ENCODE results near the gene PRAME. TPM values are rescaled to one million over a fixed set of nuclear protein-coding genes. Genes with fewer than 3 reads are reported as not detected.
"Not testable (repeated sequence)": the region's sequence is repeated elsewhere in the genome, so short reads cannot be mapped to it uniquely, and the experiment has no call there.

The PRAME gene
- total RNA-seq (1.1 TPM), polyA plus RNA-seq (0.89 TPM)
- long read RNA-seq, donor 1 = 0 reads
- long read RNA-seq, donor 2 = 0 reads
- long read RNA-seq, donor 3 = 0 reads
- long read RNA-seq, donor 4 = 0 reads
- long read RNA-seq, donor 5 = 0 reads
- long read RNA-seq, donor 6 = 0 reads
- long read RNA-seq, donor 7 = 0 reads
- long read RNA-seq, donor 8 = 0 reads
- long read RNA-seq, donor 9, partial matches to known transcripts = 0 of 1 reads
- long read RNA-seq, donor 9, other reads (novel, unspliced or antisense) = 0 of 1 reads
- long read RNA-seq, donor 10 = 0 reads

- WGBS = 59% methylated on average over 32 of the region's 32 CpGs
- Histone ChIP-seq H3K4me1 (ENCODE audit: control insufficient read depth in 2 of 2, insufficient read depth in 2 of 2, low read length in 2 of 2) (no peaks in the 10 kb centered on the region), H3K36me3 (ENCODE audit: control insufficient read depth in 2 of 2, insufficient read depth in 2 of 2, low read length in 1 of 2) (no peaks in the 10 kb centered on the region), H3K4me3 (ENCODE audit: low read length in 2 of 2) (no peak within 1 kb of the TSS), H3K27me3 (ENCODE audit: control insufficient read depth in 2 of 2, insufficient read depth in 1 of 2, low read length in 1 of 2) (no peaks in the 10 kb centered on the region), H3K9me3 (ENCODE audit: control insufficient read depth in 2 of 2, insufficient read depth in 1 of 2, low read length in 1 of 2) (peaks cover 0 to 5% of the 10 kb centered on the region in 2 donors), H3K27ac (ENCODE audit: low read depth in 1 of 2, low read length in 1 of 2) (no peak within 1 kb of the TSS)
- peak; percentile 23 to 76 (median 48) for DNase-seq (ENCODE audit: low read depth in 6 of 9, low spot score in 9 of 9)
Measured at GRCh38 chr22:22558972-22559603, at the start of gene PRAME. Gene PRAME, minus strand, starts transcription at chr22:22559265. Its CDS starts 2,433 bp downstream, at chr22:22556832.

- not testable (repeated sequence) for H3K4me3 ChIP-seq (ENCODE audit: low read length in 2 of 2); H3K27me3 ChIP-seq (ENCODE audit: control insufficient read depth in 2 of 2, insufficient read depth in 1 of 2, low read length in 1 of 2); DNase-seq (ENCODE audit: low read depth in 6 of 9, low spot score in 9 of 9); H3K27ac ChIP-seq (ENCODE audit: low read depth in 1 of 2, low read length in 1 of 2); H3K4me1 ChIP-seq (ENCODE audit: control insufficient read depth in 2 of 2, insufficient read depth in 2 of 2, low read length in 2 of 2); H3K9me3 ChIP-seq (ENCODE audit: control insufficient read depth in 2 of 2, insufficient read depth in 1 of 2, low read length in 1 of 2); H3K36me3 ChIP-seq (ENCODE audit: control insufficient read depth in 2 of 2, insufficient read depth in 2 of 2, low read length in 1 of 2)
- 97% methylated on average over 3 of the region's 3 CpGs for WGBS
Measured at GRCh38 chr22:22608022-22608421, 49.0 kb upstream of the PRAME start.

GRCh38 chr22:22605074-22605404, 46.0 kb upstream of the PRAME start:
- H3K27ac ChIP-seq (ENCODE audit: low read depth in 1 of 2, low read length in 1 of 2) = no peak overlapping the region
- DNase-seq (ENCODE audit: low read depth in 6 of 9, low spot score in 9 of 9) = no peak

GRCh38 chr22:22604326-22605073, 45.4 kb upstream of the PRAME start:
- no peak overlapping the region for H3K27ac ChIP-seq (ENCODE audit: low read depth in 1 of 2, low read length in 1 of 2)
- H3K27me3 ChIP-seq (ENCODE audit: control insufficient read depth in 2 of 2, insufficient read depth in 1 of 2, low read length in 1 of 2) = no peaks in the 10 kb centered on the region
- no peak overlapping the region for H3K4me3 ChIP-seq (ENCODE audit: low read length in 2 of 2)
- H3K4me1 ChIP-seq (ENCODE audit: control insufficient read depth in 2 of 2, insufficient read depth in 2 of 2, low read length in 2 of 2) = no peaks in the 10 kb centered on the region
- 87% methylated on average over 3 of the region's 3 CpGs for WGBS
- no peak for DNase-seq (ENCODE audit: low read depth in 6 of 9, low spot score in 9 of 9)
- no peaks in the 10 kb centered on the region for H3K36me3 ChIP-seq (ENCODE audit: control insufficient read depth in 2 of 2, insufficient read depth in 2 of 2, low read length in 1 of 2)
- H3K9me3 ChIP-seq (ENCODE audit: control insufficient read depth in 2 of 2, insufficient read depth in 1 of 2, low read length in 1 of 2) = no peaks in the 10 kb centered on the region

More at GRCh38 chr22:22605074-22605404, 46.0 kb upstream of the PRAME start:
- Histone ChIP-seq H3K36me3 (ENCODE audit: control insufficient read depth in 2 of 2, insufficient read depth in 2 of 2, low read length in 1 of 2) (no peaks in the 10 kb centered on the region), H3K4me1 (ENCODE audit: control insufficient read depth in 2 of 2, insufficient read depth in 2 of 2, low read length in 2 of 2) (no peaks in the 10 kb centered on the region), H3K4me3 (ENCODE audit: low read length in 2 of 2) (no peak overlapping the region), H3K9me3 (ENCODE audit: control insufficient read depth in 2 of 2, insufficient read depth in 1 of 2, low read length in 1 of 2) (no peaks in the 10 kb centered on the region), H3K27me3 (ENCODE audit: control insufficient read depth in 2 of 2, insufficient read depth in 1 of 2, low read length in 1 of 2) (no peaks in the 10 kb centered on the region)
- 64% methylated on average over 3 of the region's 3 CpGs for WGBS

- WGBS = 92% methylated on average over 3 of the region's 3 CpGs
- Histone ChIP-seq H3K4me1 (ENCODE audit: control insufficient read depth in 2 of 2, insufficient read depth in 2 of 2, low read length in 2 of 2) (no peaks in the 10 kb centered on the region), H3K9me3 (ENCODE audit: control insufficient read depth in 2 of 2, insufficient read depth in 1 of 2, low read length in 1 of 2) (no peaks in the 10 kb centered on the region), H3K4me3 (ENCODE audit: low read length in 2 of 2) (no peak overlapping the region), H3K36me3 (ENCODE audit: control insufficient read depth in 2 of 2, insufficient read depth in 2 of 2, low read length in 1 of 2) (no peaks in the 10 kb centered on the region), H3K27ac (ENCODE audit: low read depth in 1 of 2, low read length in 1 of 2) (no peak overlapping the region), H3K27me3 (ENCODE audit: control insufficient read depth in 2 of 2, insufficient read depth in 1 of 2, low read length in 1 of 2) (no peaks in the 10 kb centered on the region)
- no peak for DNase-seq (ENCODE audit: low read depth in 6 of 9, low spot score in 9 of 9)
Measured at GRCh38 chr22:22603470-22603947, 44.4 kb upstream of the PRAME start.

GRCh38 chr22:22600531-22601261, 41.6 kb upstream of the PRAME start:
- H3K4me3 ChIP-seq (ENCODE audit: low read length in 2 of 2) = no peak overlapping the region
- no peak overlapping the region for H3K27ac ChIP-seq (ENCODE audit: low read depth in 1 of 2, low read length in 1 of 2)
- H3K36me3 ChIP-seq (ENCODE audit: control insufficient read depth in 2 of 2, insufficient read depth in 2 of 2, low read length in 1 of 2) = no peaks in the 10 kb centered on the region
- H3K4me1 ChIP-seq (ENCODE audit: control insufficient read depth in 2 of 2, insufficient read depth in 2 of 2, low read length in 2 of 2) = no peaks in the 10 kb centered on the region
- 97% methylated on average over 6 of the region's 6 CpGs for WGBS
- no peak for DNase-seq (ENCODE audit: low read depth in 6 of 9, low spot score in 9 of 9)
- H3K9me3 ChIP-seq (ENCODE audit: control insufficient read depth in 2 of 2, insufficient read depth in 1 of 2, low read length in 1 of 2) = no peaks in the 10 kb centered on the region
- H3K27me3 ChIP-seq (ENCODE audit: control insufficient read depth in 2 of 2, insufficient read depth in 1 of 2, low read length in 1 of 2) = no peaks in the 10 kb centered on the region

- Histone ChIP-seq H3K9me3 (ENCODE audit: control insufficient read depth in 2 of 2, insufficient read depth in 1 of 2, low read length in 1 of 2) (no peaks in the 10 kb centered on the region), H3K4me1 (ENCODE audit: control insufficient read depth in 2 of 2, insufficient read depth in 2 of 2, low read length in 2 of 2) (no peaks in the 10 kb centered on the region), H3K36me3 (ENCODE audit: control insufficient read depth in 2 of 2, insufficient read depth in 2 of 2, low read length in 1 of 2) (no peaks in the 10 kb centered on the region), H3K27ac (ENCODE audit: low read depth in 1 of 2, low read length in 1 of 2) (no peak overlapping the region), H3K4me3 (ENCODE audit: low read length in 2 of 2) (no peak overlapping the region), H3K27me3 (ENCODE audit: control insufficient read depth in 2 of 2, insufficient read depth in 1 of 2, low read length in 1 of 2) (no peaks in the 10 kb centered on the region)
- 72% methylated on average over 3 of the region's 3 CpGs for WGBS
- no peak for DNase-seq (ENCODE audit: low read depth in 6 of 9, low spot score in 9 of 9)
Measured at GRCh38 chr22:22599248-22599647, 40.2 kb upstream of the PRAME start.

- 79% methylated on average over 5 of the region's 5 CpGs for WGBS
- no peak overlapping the region for H3K4me3 ChIP-seq (ENCODE audit: low read length in 2 of 2)
- no peak for DNase-seq (ENCODE audit: low read depth in 6 of 9, low spot score in 9 of 9)
- no peaks in the 10 kb centered on the region for H3K27me3 ChIP-seq (ENCODE audit: control insufficient read depth in 2 of 2, insufficient read depth in 1 of 2, low read length in 1 of 2)
- no peaks in the 10 kb centered on the region for H3K9me3 ChIP-seq (ENCODE audit: control insufficient read depth in 2 of 2, insufficient read depth in 1 of 2, low read length in 1 of 2)
- H3K4me1 ChIP-seq (ENCODE audit: control insufficient read depth in 2 of 2, insufficient read depth in 2 of 2, low read length in 2 of 2) = no peaks in the 10 kb centered on the region
- no peaks in the 10 kb centered on the region for H3K36me3 ChIP-seq (ENCODE audit: control insufficient read depth in 2 of 2, insufficient read depth in 2 of 2, low read length in 1 of 2)
- H3K27ac ChIP-seq (ENCODE audit: low read depth in 1 of 2, low read length in 1 of 2) = no peak overlapping the region
Measured at GRCh38 chr22:22598144-22598543, 39.1 kb upstream of the PRAME start.

Data from thymus (tissue), 14 donors.